ENCODE measurements around the gene NPIPB2.

DNA sequence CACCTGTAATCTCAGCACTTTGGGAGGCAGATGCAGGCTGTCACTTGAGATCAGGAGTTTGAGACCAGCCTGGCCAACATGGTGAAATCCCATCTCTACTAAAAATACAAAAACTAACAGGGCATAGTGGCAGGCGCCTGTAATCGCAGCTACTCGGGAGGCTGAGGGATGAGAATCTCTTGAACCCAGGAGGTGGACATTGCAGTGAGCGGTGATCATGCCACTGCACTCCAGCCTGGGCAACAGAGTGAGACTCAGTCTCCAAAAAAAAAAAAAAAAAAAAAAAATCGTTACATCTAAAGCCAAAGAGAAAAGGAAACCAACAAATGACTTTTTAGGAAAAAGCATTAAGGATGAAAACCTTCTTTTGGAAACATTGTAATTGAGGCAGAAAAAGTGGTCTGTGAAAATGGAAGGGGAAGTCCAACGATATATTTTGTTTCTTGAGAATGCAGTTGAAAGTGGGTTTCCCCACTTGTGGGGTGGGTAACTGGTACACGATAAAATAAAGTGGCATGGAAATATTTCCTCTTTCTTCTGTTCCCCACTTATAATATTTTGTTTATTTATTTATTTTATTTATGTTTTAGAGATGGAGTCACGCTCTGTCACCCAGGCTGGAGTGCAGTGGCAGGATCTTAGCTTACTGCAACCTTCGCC is 37.3 kb upstream of the NPIPB2 start:
- no peak for TF ChIP-seq POLR2A (IDR thresholded peaks at IDR 0.05)
- TF ChIP-seq, protein P1, sequence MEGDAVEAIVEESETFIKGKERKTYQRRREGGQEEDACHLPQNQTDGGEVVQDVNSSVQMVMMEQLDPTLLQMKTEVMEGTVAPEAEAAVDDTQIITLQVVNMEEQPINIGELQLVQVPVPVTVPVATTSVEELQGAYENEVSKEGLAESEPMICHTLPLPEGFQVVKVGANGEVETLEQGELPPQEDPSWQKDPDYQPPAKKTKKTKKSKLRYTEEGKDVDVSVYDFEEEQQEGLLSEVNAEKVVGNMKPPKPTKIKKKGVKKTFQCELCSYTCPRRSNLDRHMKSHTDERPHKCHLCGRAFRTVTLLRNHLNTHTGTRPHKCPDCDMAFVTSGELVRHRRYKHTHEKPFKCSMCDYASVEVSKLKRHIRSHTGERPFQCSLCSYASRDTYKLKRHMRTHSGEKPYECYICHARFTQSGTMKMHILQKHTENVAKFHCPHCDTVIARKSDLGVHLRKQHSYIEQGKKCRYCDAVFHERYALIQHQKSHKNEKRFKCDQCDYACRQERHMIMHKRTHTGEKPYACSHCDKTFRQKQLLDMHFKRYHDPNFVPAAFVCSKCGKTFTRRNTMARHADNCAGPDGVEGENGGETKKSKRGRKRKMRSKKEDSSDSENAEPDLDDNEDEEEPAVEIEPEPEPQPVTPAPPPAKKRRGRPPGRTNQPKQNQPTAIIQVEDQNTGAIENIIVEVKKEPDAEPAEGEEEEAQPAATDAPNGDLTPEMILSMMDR (IDR thresholded peaks at IDR 0.05): no peak
